Activated naive CD4-positive, alpha-beta T cell (primary cell): ENCODE measurements around the gene CCDC9B.
A peak's percentile ranks its signal among the peaks of the same experiment; 100 is the strongest.

Source experiments
- DNase-seq, 4 experiments: peaks; one replicate each; lab custom pipeline; 2025; lab: John Stamatoyannopoulos, UW

Gene CCDC9B

GRCh38 chr15:40289140-40289775 lies 51.5 kb downstream of the CCDC9B start:
- DNase-seq = no peak

DNA sequence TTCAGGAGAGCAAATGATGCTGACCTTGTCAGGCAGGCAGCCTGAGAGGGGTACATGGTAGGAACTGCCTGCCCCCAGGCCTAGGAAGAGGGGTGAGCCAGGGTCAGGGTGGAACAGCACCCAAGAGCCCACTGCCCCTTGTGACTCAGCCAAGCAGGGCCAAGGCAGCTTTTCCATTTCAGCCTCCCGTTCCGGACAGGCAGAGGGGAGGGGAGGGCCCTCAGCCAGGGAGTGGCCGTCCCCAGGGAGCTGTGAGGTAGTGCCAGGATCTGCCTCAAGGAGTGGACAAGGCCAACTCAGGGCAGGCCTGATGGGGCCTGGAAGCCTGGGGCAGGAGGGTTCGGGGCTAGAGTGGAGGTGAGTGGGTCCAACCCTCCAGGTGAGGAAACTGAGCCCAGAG lies 52.8 kb downstream of the CCDC9B start:
- DNase-seq = no peak

GRCh38 chr15:40287505-40287904 lies 53.2 kb downstream of the CCDC9B start:
- no peak for DNase-seq

DNA sequence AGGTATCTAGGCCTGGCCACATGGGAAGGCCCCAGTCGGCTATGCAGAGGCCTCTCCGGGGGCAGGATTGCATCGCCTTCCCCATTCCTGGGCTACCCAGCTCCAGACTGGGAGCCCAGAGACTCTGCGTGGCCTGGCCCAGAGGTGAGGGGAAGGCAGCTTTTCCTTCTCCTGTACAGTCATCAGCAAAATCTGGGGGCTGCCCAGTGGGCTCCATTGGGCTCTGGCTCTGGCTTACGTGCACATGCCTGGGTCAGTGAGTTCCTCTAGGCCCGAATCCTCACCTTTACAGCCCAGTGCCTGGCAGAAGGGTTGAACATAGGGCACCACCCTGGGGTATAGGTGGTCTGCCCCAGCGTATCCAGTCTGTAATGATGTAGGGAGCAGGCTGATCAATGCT lies 53.9 kb downstream of the CCDC9B start:
- no peak for DNase-seq

DNA sequence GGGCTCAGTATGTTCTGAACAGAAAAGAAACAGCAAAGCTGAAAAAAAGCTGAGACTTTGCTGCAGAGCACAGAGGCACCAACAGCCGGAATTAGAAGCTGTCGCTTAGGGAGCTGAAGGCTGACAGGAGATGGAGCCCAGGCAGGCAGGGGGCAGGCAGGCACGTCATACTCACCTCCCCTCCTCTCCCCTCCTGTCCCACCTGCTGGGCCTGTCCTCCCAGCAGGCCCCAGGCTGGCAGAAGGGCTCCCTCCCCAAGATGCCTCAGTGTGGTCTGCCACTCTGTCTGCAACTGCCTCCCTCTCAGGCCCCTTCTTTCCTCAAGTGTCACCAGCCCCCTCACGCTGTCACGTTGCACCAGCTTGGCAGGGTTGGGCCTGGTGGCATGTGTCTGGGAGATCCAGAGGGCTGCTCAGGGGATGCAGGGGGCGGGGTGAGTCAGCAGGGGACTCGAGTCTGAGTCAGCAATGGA lies 54.6 kb downstream of the CCDC9B start:
- DNase-seq = no peak

GRCh38 chr15:40285554-40286011 lies 55.2 kb downstream of the CCDC9B start:
- no peak for DNase-seq

- DNase-seq = no peak
These were observed 55.6 kb downstream of the CCDC9B start for GRCh38 chr15:40285151-40285550.

DNA sequence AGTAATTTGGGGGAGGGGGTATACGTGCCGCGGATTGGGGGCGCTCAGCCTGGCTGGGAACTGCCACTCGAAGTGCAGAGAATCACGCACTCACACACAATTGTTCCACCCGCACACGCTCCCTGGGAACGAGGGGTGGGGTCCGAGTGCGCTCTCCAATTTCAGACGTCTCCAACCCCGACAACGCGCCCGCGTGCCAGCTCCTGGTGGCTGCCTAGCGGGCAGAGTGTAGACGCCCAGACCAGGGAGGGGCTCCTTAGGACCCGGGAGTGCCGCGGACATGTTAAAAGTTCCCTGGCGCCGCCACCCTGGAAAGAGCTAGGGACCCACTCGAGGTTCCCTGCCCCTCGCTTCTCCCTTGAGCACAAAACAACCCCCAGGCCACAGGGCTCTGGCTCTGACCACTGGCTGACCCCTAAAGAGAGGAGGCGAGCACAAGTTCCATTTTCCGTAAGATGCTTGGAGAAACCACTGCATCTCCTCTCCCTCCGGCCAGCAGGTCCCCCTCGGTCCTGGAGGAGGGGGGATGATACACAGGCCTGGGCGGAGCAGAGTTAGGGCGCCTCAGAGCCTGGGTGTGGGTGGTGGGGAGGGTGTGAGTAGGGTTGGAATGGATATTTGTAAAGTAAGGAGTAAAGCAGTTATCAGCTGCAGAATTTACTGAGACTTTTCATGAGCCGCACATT lies 57.0 kb downstream of the CCDC9B start:
- no peak for DNase-seq

- peak in 2 of 4 experiments; percentile 21 to 29 for DNase-seq
These were observed 57.7 kb downstream of the CCDC9B start, which contains the start of gene ANKRD63 for GRCh38 chr15:40282869-40283614. TSS of gene ANKRD63 (minus strand) at chr15:40283064. CDS start at chr15:40282586, 478 bp downstream.

GRCh38 chr15:40282147-40282868 lies 58.4 kb downstream of the CCDC9B start:
- peak in 1 of 4 experiments; percentile 35 for DNase-seq

DNA sequence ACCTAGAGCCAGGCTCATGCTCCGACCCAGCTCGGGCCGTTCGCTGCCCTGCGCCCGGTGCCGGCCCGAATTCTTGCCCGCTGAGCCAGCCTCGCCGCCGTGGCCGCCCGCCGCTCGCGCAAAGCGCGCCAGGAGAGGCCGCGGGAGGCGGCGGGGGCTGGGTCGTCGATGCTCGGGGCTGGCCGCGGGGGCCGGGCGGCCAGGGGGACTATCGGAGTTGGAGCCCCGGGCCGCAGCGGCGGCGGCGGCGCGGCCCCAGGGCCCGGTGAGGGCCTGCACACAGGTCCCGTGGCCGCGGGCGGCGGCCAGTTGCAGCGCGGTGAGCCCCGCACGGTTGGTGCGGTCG lies 59.0 kb downstream of the CCDC9B start:
- no peak for DNase-seq
